ENCODE data around the gene FAM20A. TPM values are rescaled to one million over a fixed set of nuclear protein-coding genes. Genes with fewer than 3 reads are reported as not detected.
A peak's percentile ranks its signal among the peaks of the same experiment; 100 is the strongest.

Gene FAM20A
- polyA plus RNA-seq, 1 donor (not counting 4 experiments of a cell fraction or from before 2014, with no cell fraction given), result not detected

DNA sequence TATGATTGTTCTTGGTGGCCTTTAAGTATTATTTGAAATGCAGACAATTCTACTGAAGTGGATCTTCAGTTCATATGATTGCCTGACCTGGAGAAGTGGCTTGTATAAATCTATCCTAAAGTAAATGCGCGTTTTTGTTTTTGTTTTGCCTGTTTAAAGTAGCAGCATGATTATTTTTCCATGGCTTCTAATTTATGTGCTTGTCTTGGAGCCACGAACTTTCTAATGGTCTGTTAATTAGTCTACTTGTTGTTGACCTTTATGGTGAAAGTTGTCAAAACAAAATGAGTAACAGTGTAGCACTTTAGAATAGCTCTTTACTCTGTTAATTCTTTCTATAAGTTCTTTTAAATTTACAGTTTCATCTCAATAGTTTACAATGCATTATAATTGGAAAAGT, 87.2 kb downstream of the FAM20A start:
- H3K79me2 ChIP-seq (ENCODE audit: control insufficient read depth, insufficient read depth, low read length), result peaks cover 65% of the 10 kb centered on the region

DNA sequence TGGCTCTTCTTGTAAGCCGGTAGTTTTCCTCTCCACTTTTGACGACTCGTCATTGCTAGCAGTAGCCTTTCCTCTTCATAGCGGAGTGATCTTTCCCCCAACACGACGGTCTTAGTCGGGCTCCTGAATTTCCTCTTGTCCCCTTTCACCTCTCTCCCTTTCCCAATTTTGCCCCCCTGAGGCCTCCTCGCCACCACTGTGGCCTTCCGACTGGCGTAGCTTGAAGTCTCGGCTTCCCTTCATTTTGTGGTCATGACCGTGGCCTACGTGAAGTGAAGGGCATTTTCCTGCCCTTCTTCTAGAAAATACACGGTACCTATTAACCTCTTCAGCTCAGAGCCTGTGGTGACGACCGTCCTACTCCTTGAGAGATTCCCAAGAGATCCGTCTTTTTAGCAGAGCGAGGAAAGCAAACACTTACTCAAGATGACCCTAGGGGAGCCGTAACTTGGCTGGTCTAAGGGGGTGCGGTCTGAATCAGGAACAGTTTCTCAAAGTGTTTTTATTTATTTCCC, 88.2 kb downstream of the FAM20A start:
- Histone ChIP-seq H3K79me2 (ENCODE audit: control insufficient read depth, insufficient read depth, low read length) (peaks cover 55% of the 10 kb centered on the region), H3K27me3 (ENCODE audit: control insufficient read depth, extremely low read depth, insufficient read depth, low read length) (no peaks in the 10 kb centered on the region), H3K36me3 (ENCODE audit: control insufficient read depth in 2 of 2, extremely low read depth in 1 of 2, insufficient read depth in 2 of 2, low read length in 2 of 2) (peaks cover 5 to 17% of the 10 kb centered on the region in 2 experiments), H3K4me3 (ENCODE audit: control insufficient read depth in 2 of 3, extremely low read depth in 1 of 3, insufficient read depth in 2 of 3, low read depth in 1 of 3, low read length in 3 of 3) (peak overlapping the region; percentile 92 to 99 (median 97)), H2AFZ (ENCODE audit: control insufficient read depth, low read length) (peak overlapping the region; percentile 73), H3K4me1 (ENCODE audit: control insufficient read depth, extremely low read depth, insufficient read depth, low read length) (peaks cover 27% of the 10 kb centered on the region), H3K27ac (ENCODE audit: control insufficient read depth, insufficient read depth, low read length) (peak overlapping the region; percentile 96), H3K4me2 (ENCODE audit: control insufficient read depth, extremely low read depth, insufficient read depth, low read depth, low read length) (peak overlapping the region; percentile 88), H3K9me1 (ENCODE audit: control insufficient read depth, extremely low read depth, insufficient read depth, low read length) (no peaks in the 10 kb centered on the region), H4K20me1 (ENCODE audit: control insufficient read depth, extremely low read depth, insufficient read depth, low read length) (peaks cover 3% of the 10 kb centered on the region), H3K9ac (ENCODE audit: control insufficient read depth, extremely low read depth, insufficient read depth, low read length) (peak overlapping the region; percentile 95), H3K9me3 (ENCODE audit: control insufficient read depth, low read depth, low read length) (no peaks in the 10 kb centered on the region)
- DNase-seq (ENCODE audit: low read depth, low spot score) (no peak), FAIRE-seq (no peak)
- TF ChIP-seq CTCF (optimal IDR thresholded peaks at IDR 0.05 in 1 of 3, IDR thresholded peaks at IDR 0.05 in 1 of 3, conservative IDR thresholded peaks at IDR 0.05 in 1 of 3; ENCODE audit: extremely low read depth in 1 of 3, insufficient read depth in 2 of 3, low read length in 3 of 3) (no peak), EZH2 (IDR thresholded peaks at IDR 0.05; ENCODE audit: low read length) (no peak)
- dilution Hi-C loops (cut with MboI; ENCODE audit: extremely low pct_ligation_motif_present, low sequenced_read_pairs), result no loop called here

More for the DNA sequence above, 87.2 kb downstream of the FAM20A start:
- peak overlapping the region; percentile 96 for H3K27ac ChIP-seq (ENCODE audit: control insufficient read depth, insufficient read depth, low read length)
- H3K27me3 ChIP-seq (ENCODE audit: control insufficient read depth, extremely low read depth, insufficient read depth, low read length), result no peaks in the 10 kb centered on the region
- peaks cover 27% of the 10 kb centered on the region for H3K4me1 ChIP-seq (ENCODE audit: control insufficient read depth, extremely low read depth, insufficient read depth, low read length)
- H3K9me3 ChIP-seq (ENCODE audit: control insufficient read depth, low read depth, low read length), result no peaks in the 10 kb centered on the region
- peak overlapping the region; percentile 88 for H3K4me2 ChIP-seq (ENCODE audit: control insufficient read depth, extremely low read depth, insufficient read depth, low read depth, low read length)
- peak overlapping the region; percentile 92 to 99 (median 97) for H3K4me3 ChIP-seq (ENCODE audit: control insufficient read depth in 2 of 3, extremely low read depth in 1 of 3, insufficient read depth in 2 of 3, low read depth in 1 of 3, low read length in 3 of 3)
- DNase-seq (ENCODE audit: low read depth, low spot score) (no peak), FAIRE-seq (no peak)
- dilution Hi-C loops (cut with MboI; ENCODE audit: extremely low pct_ligation_motif_present, low sequenced_read_pairs), result no loop called here
- H3K9me1 ChIP-seq (ENCODE audit: control insufficient read depth, extremely low read depth, insufficient read depth, low read length), result no peaks in the 10 kb centered on the region
- peaks cover 8 to 21% of the 10 kb centered on the region in 2 experiments for H3K36me3 ChIP-seq (ENCODE audit: control insufficient read depth in 2 of 2, extremely low read depth in 1 of 2, insufficient read depth in 2 of 2, low read length in 2 of 2)
- peaks cover 3% of the 10 kb centered on the region for H4K20me1 ChIP-seq (ENCODE audit: control insufficient read depth, extremely low read depth, insufficient read depth, low read length)
- TF ChIP-seq EZH2 (IDR thresholded peaks at IDR 0.05; ENCODE audit: low read length), result no peak
- no peak for TF ChIP-seq CTCF (optimal IDR thresholded peaks at IDR 0.05 in 1 of 3, IDR thresholded peaks at IDR 0.05 in 1 of 3, conservative IDR thresholded peaks at IDR 0.05 in 1 of 3; ENCODE audit: extremely low read depth in 1 of 3, insufficient read depth in 2 of 3, low read length in 3 of 3)
- peak overlapping the region; percentile 95 for H3K9ac ChIP-seq (ENCODE audit: control insufficient read depth, extremely low read depth, insufficient read depth, low read length)
- H2AFZ ChIP-seq (ENCODE audit: control insufficient read depth, low read length), result no peak overlapping the region

Measured in keratinocyte (primary cell).